Measurements from ENCODE around the gene CD38.
"Not testable (repeated sequence)": the region's sequence is repeated elsewhere in the genome, so short reads cannot be mapped to it uniquely, and the experiment has no call there.

Gene CD38

GRCh38 chr4:15802497-15802896 lies 24.4 kb downstream of the CD38 start:
- not testable (repeated sequence) for DNase-seq

- no peak for DNase-seq
These were observed 27.7 kb downstream of the CD38 start for GRCh38 chr4:15805583-15806517.

- no peak for DNase-seq
These were observed 30.9 kb downstream of the CD38 start for GRCh38 chr4:15809058-15809457.

- DNase-seq = no peak
These were observed 31.3 kb downstream of the CD38 start for GRCh38 chr4:15809466-15809865.

- DNase-seq = no peak
These were observed 33.7 kb downstream of the CD38 start for GRCh38 chr4:15811703-15812337.

- DNase-seq = no peak
These were observed 54.7 kb downstream of the CD38 start for GRCh38 chr4:15832523-15833451.

- DNase-seq = no peak
These were observed 55.7 kb downstream of the CD38 start for GRCh38 chr4:15833801-15834200.

DNA sequence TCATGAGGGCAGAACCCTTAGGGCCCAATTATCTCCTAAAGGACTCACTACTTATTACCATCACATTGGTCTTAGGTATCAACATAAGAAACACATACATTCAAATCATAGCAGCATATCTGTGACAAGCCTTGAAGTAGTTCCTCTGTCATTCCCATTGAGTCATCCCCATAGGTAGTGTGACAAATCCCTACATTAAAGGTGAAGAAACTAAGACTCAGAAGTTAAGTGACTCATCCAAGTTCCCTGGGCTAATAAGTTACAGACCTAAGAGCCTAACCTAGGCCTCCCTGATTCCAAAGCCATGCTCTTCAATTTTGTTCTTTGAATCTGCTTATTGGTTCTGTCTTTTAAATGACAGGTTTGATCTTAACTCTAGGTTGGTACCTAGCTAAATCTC lies 58.2 kb downstream of the CD38 start:
- DNase-seq = no peak

DNA sequence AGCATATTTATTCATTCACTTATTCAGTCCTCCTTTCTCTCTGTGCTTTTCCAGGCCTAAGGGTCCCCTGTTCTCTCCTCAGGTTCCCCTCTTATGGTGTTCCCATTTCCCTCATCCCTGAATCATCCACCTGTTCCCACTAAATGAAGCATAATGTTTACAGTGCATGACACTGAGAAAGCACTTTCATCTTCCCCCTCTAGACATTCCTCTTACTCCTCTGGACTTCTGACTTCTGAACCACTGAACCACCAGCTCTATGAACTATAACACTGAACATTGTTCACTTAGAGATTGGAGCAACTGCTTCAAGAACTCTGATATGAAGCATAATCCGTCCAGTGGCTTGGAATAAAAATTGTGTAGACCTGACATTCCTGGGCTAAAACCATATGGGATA lies 59.5 kb downstream of the CD38 start:
- no peak for DNase-seq

DNA sequence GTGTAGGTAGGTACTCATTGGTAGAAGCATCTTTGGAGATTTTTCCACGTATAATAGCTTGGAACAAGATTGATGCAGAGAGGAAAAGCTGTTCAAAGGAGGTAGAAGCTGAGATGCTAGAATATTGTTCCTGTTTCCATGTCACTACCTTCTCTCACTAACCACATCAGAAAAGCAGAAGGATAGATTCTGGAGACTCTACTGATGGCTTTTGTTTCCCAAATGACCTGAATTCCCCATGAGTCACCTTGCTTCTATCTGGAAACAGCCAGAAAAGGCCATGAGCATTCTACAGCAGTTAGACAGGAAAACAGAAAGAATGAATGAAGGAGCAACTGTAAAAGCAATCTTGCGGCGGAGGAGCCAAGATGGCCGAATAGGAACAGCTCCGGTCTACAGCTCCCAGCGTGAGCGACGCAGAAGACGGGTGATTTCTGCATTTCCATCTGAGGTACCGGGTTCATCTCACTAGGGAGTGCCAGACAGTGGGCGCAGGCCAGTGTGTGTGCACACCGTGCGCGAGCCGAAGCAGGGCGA lies 63.1 kb downstream of the CD38 start:
- not testable (repeated sequence) for DNase-seq

GRCh38 chr4:15847746-15848145 lies 69.6 kb downstream of the CD38 start:
- no peak for DNase-seq

- no peak for DNase-seq
These were observed 70.2 kb downstream of the CD38 start for GRCh38 chr4:15848191-15848842.

- DNase-seq = no peak
These were observed 73.8 kb downstream of the CD38 start for GRCh38 chr4:15851969-15852368.

GRCh38 chr4:15852524-15852923 lies 74.4 kb downstream of the CD38 start:
- DNase-seq = no peak

GRCh38 chr4:15853345-15853744 lies 75.2 kb downstream of the CD38 start:
- no peak for DNase-seq

GRCh38 chr4:15855804-15856475 lies 77.8 kb downstream of the CD38 start:
- no peak for DNase-seq

DNA sequence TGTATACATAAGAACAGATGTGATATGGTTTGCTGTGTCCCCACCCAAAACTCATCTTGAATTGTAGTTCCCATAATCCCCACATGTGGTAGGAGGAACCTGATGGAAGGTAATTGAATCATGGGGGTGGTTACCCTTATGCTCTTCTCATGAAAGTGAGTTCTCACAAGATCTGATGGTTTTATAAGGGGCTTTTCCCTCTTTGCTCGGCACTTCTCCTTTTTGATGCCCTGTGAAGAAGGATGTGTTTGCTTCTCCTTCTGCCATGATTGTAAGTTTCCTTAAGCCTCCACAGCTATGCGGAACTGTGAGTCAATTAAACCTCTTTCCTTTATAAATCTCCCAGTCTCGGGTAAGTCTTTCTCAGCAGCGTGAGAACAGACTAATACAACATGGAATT lies 83.1 kb downstream of the CD38 start:
- DNase-seq = not testable (repeated sequence)

DNA sequence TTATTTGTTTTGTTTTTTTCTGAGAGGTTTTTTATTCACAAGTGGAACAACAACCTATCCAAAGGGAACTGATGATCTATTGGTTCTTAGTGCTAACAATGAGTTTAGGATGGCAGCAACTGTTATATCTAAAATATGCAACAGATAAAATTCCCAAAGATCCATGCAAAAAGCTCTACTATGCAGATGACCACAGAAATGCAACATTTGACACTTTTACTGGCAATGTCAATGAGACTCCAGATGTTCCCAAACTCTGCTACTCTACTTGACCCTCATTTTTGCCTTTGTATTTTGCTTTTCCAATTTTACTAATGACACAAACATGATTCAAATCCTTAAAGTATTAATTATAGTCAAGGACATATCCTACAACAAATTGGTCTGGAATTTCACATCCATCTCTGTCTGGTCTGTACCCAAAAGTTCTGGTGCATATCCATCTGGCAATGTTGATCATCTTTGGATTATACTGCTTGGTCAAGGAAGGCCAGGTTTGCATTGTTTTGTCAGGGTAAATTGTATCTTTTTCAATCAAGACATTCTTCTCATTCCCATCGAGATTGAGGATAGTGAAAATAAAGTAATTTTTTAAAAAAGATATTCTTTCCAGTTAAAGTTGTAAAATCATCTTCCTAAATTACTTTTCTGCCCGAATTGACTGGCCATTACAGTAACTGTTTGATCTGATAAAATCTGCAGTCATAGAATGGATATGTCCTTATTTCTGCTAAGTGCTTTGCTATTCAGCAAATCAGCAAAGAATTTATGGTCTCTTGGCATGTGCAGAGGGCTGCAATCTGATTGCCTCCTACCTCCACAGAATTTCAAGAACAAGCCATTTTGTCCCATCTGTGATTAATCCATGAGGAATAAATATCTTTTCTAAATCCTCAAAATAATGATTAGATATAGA lies 86.8 kb downstream of the CD38 start:
- no peak for DNase-seq

DNA sequence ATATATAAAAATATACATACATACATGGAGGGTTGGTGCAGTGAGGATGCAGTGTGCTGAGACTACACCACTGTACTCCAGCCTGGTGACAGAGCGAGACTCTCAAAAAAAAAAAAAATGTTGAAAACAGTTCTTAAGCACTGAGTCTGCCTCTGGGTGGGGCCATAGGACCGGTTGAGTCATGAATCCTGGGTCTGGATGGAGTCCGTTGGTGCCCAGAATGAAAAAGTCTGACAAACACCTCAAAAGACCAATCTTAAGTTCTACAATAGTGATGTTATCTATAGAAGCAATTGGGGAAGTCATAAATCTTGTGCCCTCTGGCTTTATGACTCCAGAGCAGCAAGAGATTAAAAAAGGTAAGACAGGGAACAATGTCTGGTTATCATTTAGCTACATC lies 90.0 kb downstream of the CD38 start:
- no peak for DNase-seq

GRCh38 chr4:15868826-15869413 lies 90.8 kb downstream of the CD38 start:
- DNase-seq = no peak
